ENCODE results near the gene WFDC9. TPM values are rescaled to one million over a fixed set of nuclear protein-coding genes. Genes with fewer than 3 reads are reported as not detected.
"Not testable (repeated sequence)": the region's sequence is repeated elsewhere in the genome, so short reads cannot be mapped to it uniquely, and the experiment has no call there.

The WFDC9 gene
- total RNA-seq, 5 donors from 2014 or later (not counting 1 experiment from before 2014, with no cell fraction given): not detected

GRCh38 chr20:45647441-45648050 lies 16.5 kb upstream of the WFDC9 start:
- ATAC-seq (replicated peaks in 1 of 4): no peak
- peaks cover 10 to 21% of the 10 kb centered on the region in 2 donors for H3K27me3 Mint-ChIP-seq

GRCh38 chr20:45646875-45647274 lies 15.8 kb upstream of the WFDC9 start:
- no peaks in the 10 kb centered on the region for H3K4me1 Mint-ChIP-seq
- H3K36me3 Mint-ChIP-seq: no peaks in the 10 kb centered on the region
- ChIA-PET CTCF (no interaction called here), POLR2A (no interaction called here)
- H3K4me3 ChIP-seq (ENCODE audit: control insufficient read depth in 1 of 2, extremely low read depth in 1 of 2, low read length in 1 of 2): no peak overlapping the region
- H3K36me3 ChIP-seq (ENCODE audit: control insufficient read depth in 2 of 2, extremely low read depth in 1 of 2, insufficient read depth in 1 of 2, low read length in 1 of 2): no peaks in the 10 kb centered on the region
- DNase-seq: no peak
- H3K4me1 ChIP-seq (ENCODE audit: control insufficient read depth in 1 of 2, extremely low read depth in 1 of 2, insufficient read depth in 2 of 2, low read length in 2 of 2): no peaks in the 10 kb centered on the region
- no peak for ATAC-seq (replicated peaks in 1 of 4)
- no peaks in the 10 kb centered on the region for H3K9me3 Mint-ChIP-seq
- H3K4me3 Mint-ChIP-seq: no peak overlapping the region
- WGBS (ENCODE audit: insufficient coverage): 100% methylated on average over 1 of the region's 3 CpGs
- no peak overlapping the region for H3K27ac ChIP-seq (ENCODE audit: low read length)
- H3K9me3 ChIP-seq: no peaks in the 10 kb centered on the region
- H3K27ac Mint-ChIP-seq: no peak overlapping the region
- peaks cover 0 to 8% of the 10 kb centered on the region in 2 experiments for H3K27me3 ChIP-seq (replicated peaks in 1 of 2; ENCODE audit: control insufficient read depth in 2 of 2, extremely low read depth in 1 of 2, insufficient read depth in 2 of 2, low read length in 1 of 2)
- peaks cover 10 to 19% of the 10 kb centered on the region in 2 donors for H3K27me3 Mint-ChIP-seq

More at GRCh38 chr20:45647441-45648050, 16.5 kb upstream of the WFDC9 start:
- Histone ChIP-seq H3K27ac (ENCODE audit: low read length) (no peak overlapping the region), H3K36me3 (ENCODE audit: control insufficient read depth in 2 of 2, extremely low read depth in 1 of 2, insufficient read depth in 1 of 2, low read length in 1 of 2) (no peaks in the 10 kb centered on the region), H3K4me3 (ENCODE audit: control insufficient read depth in 1 of 2, extremely low read depth in 1 of 2, low read length in 1 of 2) (no peak overlapping the region), H3K4me1 (ENCODE audit: control insufficient read depth in 1 of 2, extremely low read depth in 1 of 2, insufficient read depth in 2 of 2, low read length in 2 of 2) (no peaks in the 10 kb centered on the region), H3K27me3 (replicated peaks in 1 of 2; ENCODE audit: control insufficient read depth in 2 of 2, extremely low read depth in 1 of 2, insufficient read depth in 2 of 2, low read length in 1 of 2) (peaks cover 0 to 8% of the 10 kb centered on the region in 2 experiments), H3K9me3 (no peaks in the 10 kb centered on the region)
- Mint-ChIP-seq H3K9me3 (no peaks in the 10 kb centered on the region), H3K36me3 (no peaks in the 10 kb centered on the region), H3K4me1 (no peaks in the 10 kb centered on the region), H3K27ac (no peak overlapping the region), H3K4me3 (no peak overlapping the region)
- 60% methylated on average over 1 of the region's 1 CpG for WGBS (ENCODE audit: insufficient coverage)
- DNase-seq: no peak
- ChIA-PET POLR2A (no interaction called here), CTCF (no interaction called here)

GRCh38 chr20:45645869-45646268 lies 14.8 kb upstream of the WFDC9 start:
- WGBS (ENCODE audit: insufficient coverage): 92% methylated on average over 10 of the region's 28 CpGs
- H3K27me3 ChIP-seq (replicated peaks in 1 of 2; ENCODE audit: control insufficient read depth in 2 of 2, extremely low read depth in 1 of 2, insufficient read depth in 2 of 2, low read length in 1 of 2); H3K27ac Mint-ChIP-seq; H3K4me3 Mint-ChIP-seq; ATAC-seq (replicated peaks in 1 of 4); DNase-seq; H3K36me3 ChIP-seq (ENCODE audit: control insufficient read depth in 2 of 2, extremely low read depth in 1 of 2, insufficient read depth in 1 of 2, low read length in 1 of 2); H3K4me3 ChIP-seq (ENCODE audit: control insufficient read depth in 1 of 2, extremely low read depth in 1 of 2, low read length in 1 of 2); H3K9me3 ChIP-seq; POLR2A ChIA-PET; H3K4me1 Mint-ChIP-seq; H3K9me3 Mint-ChIP-seq; CTCF ChIA-PET; H3K4me1 ChIP-seq (ENCODE audit: control insufficient read depth in 1 of 2, extremely low read depth in 1 of 2, insufficient read depth in 2 of 2, low read length in 2 of 2); H3K36me3 Mint-ChIP-seq; H3K27ac ChIP-seq (ENCODE audit: low read length): not testable (repeated sequence)
- H3K27me3 Mint-ChIP-seq: peaks cover 11 to 16% of the 10 kb centered on the region in 2 donors

DNA sequence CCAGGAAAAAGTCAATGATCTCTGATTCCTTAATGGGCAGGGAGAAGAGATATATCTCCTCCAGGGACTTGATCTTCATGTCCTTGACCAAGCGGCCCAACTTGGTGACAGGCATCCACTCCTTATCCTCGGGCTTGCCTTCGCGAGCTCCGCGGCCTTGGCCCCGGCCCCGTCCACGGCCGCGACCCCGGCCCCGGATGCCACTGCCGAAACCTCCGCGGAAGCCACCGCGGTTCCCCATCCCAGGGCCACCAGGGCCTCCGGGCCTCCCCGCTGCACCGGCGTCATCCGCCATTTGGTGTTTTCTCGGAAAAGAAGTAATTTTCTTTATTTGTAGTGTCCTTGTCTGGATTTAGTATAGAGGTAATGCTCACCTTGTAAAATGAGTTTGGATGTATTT lies 10.0 kb upstream of the WFDC9 start:
- H3K36me3 Mint-ChIP-seq; ATAC-seq (replicated peaks in 1 of 4); POLR2A ChIA-PET; H3K4me1 ChIP-seq (ENCODE audit: control insufficient read depth in 1 of 2, extremely low read depth in 1 of 2, insufficient read depth in 2 of 2, low read length in 2 of 2); H3K27me3 ChIP-seq (replicated peaks in 1 of 2; ENCODE audit: control insufficient read depth in 2 of 2, extremely low read depth in 1 of 2, insufficient read depth in 2 of 2, low read length in 1 of 2); H3K4me1 Mint-ChIP-seq; H3K9me3 Mint-ChIP-seq; H3K36me3 ChIP-seq (ENCODE audit: control insufficient read depth in 2 of 2, extremely low read depth in 1 of 2, insufficient read depth in 1 of 2, low read length in 1 of 2); H3K9me3 ChIP-seq; CTCF ChIA-PET; H3K4me3 Mint-ChIP-seq; DNase-seq; H3K4me3 ChIP-seq (ENCODE audit: control insufficient read depth in 1 of 2, extremely low read depth in 1 of 2, low read length in 1 of 2); H3K27ac ChIP-seq (ENCODE audit: low read length); H3K27ac Mint-ChIP-seq: not testable (repeated sequence)
- WGBS (ENCODE audit: insufficient coverage): 100% methylated on average over 11 of the region's 24 CpGs
- H3K27me3 Mint-ChIP-seq: peaks cover 17 to 21% of the 10 kb centered on the region in 2 donors

DNA sequence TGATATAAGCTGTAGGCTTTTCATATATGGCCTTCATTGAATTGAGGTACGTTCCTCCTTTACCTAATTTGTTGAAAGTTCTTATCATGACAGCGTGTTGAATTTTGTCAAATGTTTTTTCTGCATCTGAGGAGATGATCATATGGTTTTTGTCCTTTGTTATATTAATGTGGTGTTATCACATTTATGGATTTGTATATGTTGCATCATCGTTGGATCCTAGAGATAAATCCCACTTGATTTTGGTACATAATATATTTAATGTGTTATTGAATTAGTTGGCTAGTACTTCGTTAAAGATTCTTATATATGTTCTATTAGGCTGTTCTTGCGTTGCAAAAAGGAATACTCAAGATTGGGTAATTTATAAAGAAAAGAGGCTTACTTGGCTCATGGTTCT lies 8.6 kb upstream of the WFDC9 start:
- ChIA-PET POLR2A (no interaction called here), CTCF (interaction anchor here in 1 of 2 donors (0.9 kb wide), 1 partner anchor 86 kb away, joined by 8 read pairs; no protein-coding TSS in a partner anchor)
- H3K4me3 ChIP-seq (ENCODE audit: control insufficient read depth in 1 of 2, extremely low read depth in 1 of 2, low read length in 1 of 2): no peak overlapping the region
- DNase-seq (no peak), ATAC-seq (replicated peaks in 1 of 4) (no peak)
- no peaks in the 10 kb centered on the region for H3K9me3 ChIP-seq
- no peaks in the 10 kb centered on the region for H3K36me3 Mint-ChIP-seq
- no CpG with 5 or more reads among the region's 5 CpGs for WGBS (ENCODE audit: insufficient coverage)
- no peaks in the 10 kb centered on the region for H3K36me3 ChIP-seq (ENCODE audit: control insufficient read depth in 2 of 2, extremely low read depth in 1 of 2, insufficient read depth in 1 of 2, low read length in 1 of 2)
- no peaks in the 10 kb centered on the region for H3K9me3 Mint-ChIP-seq
- H3K27ac ChIP-seq (ENCODE audit: low read length): no peak overlapping the region
- no peaks in the 10 kb centered on the region for H3K4me1 Mint-ChIP-seq
- H3K27me3 ChIP-seq (replicated peaks in 1 of 2; ENCODE audit: control insufficient read depth in 2 of 2, extremely low read depth in 1 of 2, insufficient read depth in 2 of 2, low read length in 1 of 2): peaks cover 0 to 2% of the 10 kb centered on the region in 2 experiments
- peaks cover 16 to 20% of the 10 kb centered on the region in 2 donors for H3K27me3 Mint-ChIP-seq
- no peak overlapping the region for H3K4me3 Mint-ChIP-seq
- no peak overlapping the region for H3K27ac Mint-ChIP-seq
- no peaks in the 10 kb centered on the region for H3K4me1 ChIP-seq (ENCODE audit: control insufficient read depth in 1 of 2, extremely low read depth in 1 of 2, insufficient read depth in 2 of 2, low read length in 2 of 2)

DNA sequence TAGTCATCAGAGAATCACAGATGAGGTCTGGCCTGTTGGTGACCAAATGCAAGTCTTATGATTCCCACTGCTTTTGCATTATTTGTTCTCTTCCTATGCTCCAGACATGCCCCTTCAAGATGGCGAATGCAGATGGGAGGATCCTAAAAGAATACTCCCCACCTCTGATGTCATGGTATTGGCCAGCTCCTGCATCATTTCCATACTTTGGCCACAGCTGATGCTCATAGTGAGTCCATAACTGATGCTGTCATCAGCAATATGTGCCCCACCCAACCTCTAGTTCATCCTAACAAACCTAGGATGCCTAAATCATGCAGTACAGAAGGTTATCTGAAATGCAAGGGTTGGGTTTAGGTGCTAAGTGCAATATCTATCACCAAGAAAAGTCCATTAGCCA lies 5.4 kb upstream of the WFDC9 start:
- CTCF ChIA-PET: no interaction called here

GRCh38 chr20:45630371-45630770 lies 713 bp downstream of the WFDC9 start:
- Histone ChIP-seq H3K27ac (ENCODE audit: low read length) (no peak overlapping the region), H3K9me3 (no peaks in the 10 kb centered on the region), H3K36me3 (ENCODE audit: control insufficient read depth in 2 of 2, extremely low read depth in 1 of 2, insufficient read depth in 1 of 2, low read length in 1 of 2) (no peaks in the 10 kb centered on the region), H3K4me1 (ENCODE audit: control insufficient read depth in 1 of 2, extremely low read depth in 1 of 2, insufficient read depth in 2 of 2, low read length in 2 of 2) (peaks cover 0 to 3% of the 10 kb centered on the region in 2 experiments), H3K4me3 (ENCODE audit: control insufficient read depth in 1 of 2, extremely low read depth in 1 of 2, low read length in 1 of 2) (no peak overlapping the region), H3K27me3 (replicated peaks in 1 of 2; ENCODE audit: control insufficient read depth in 2 of 2, extremely low read depth in 1 of 2, insufficient read depth in 2 of 2, low read length in 1 of 2) (peaks cover 2 to 15% of the 10 kb centered on the region in 2 experiments)
- DNase-seq: no peak
- CTCF ChIA-PET: no interaction called here
- POLR2A ChIA-PET: no interaction called here
- H3K27ac Mint-ChIP-seq: no peak overlapping the region
- H3K4me3 Mint-ChIP-seq: no peak overlapping the region
- no peaks in the 10 kb centered on the region for H3K36me3 Mint-ChIP-seq
- H3K4me1 Mint-ChIP-seq: peaks cover 3 to 5% (median 3%) of the 10 kb centered on the region in 3 donors
- peaks cover 41 to 50% of the 10 kb centered on the region in 2 donors for H3K27me3 Mint-ChIP-seq
- ATAC-seq (replicated peaks in 1 of 4): no peak
- no peaks in the 10 kb centered on the region for H3K9me3 Mint-ChIP-seq

More for the DNA sequence above, 5.4 kb upstream of the WFDC9 start:
- ATAC-seq (replicated peaks in 1 of 4): no peak
- no peaks in the 10 kb centered on the region for H3K4me1 Mint-ChIP-seq
- H3K36me3 Mint-ChIP-seq: no peaks in the 10 kb centered on the region
- H3K9me3 Mint-ChIP-seq: no peaks in the 10 kb centered on the region
- POLR2A ChIA-PET: no interaction called here
- peaks cover 23 to 25% of the 10 kb centered on the region in 2 donors for H3K27me3 Mint-ChIP-seq
- H3K27ac ChIP-seq (ENCODE audit: low read length): no peak overlapping the region
- no peaks in the 10 kb centered on the region for H3K4me1 ChIP-seq (ENCODE audit: control insufficient read depth in 1 of 2, extremely low read depth in 1 of 2, insufficient read depth in 2 of 2, low read length in 2 of 2)
- no peak for DNase-seq
- no peak overlapping the region for H3K4me3 Mint-ChIP-seq
- no CpG with 5 or more reads among the region's 1 CpG for WGBS (ENCODE audit: insufficient coverage)
- H3K36me3 ChIP-seq (ENCODE audit: control insufficient read depth in 2 of 2, extremely low read depth in 1 of 2, insufficient read depth in 1 of 2, low read length in 1 of 2): no peaks in the 10 kb centered on the region
- no peaks in the 10 kb centered on the region for H3K9me3 ChIP-seq
- no peak overlapping the region for H3K27ac Mint-ChIP-seq
- no peak overlapping the region for H3K4me3 ChIP-seq (ENCODE audit: control insufficient read depth in 1 of 2, extremely low read depth in 1 of 2, low read length in 1 of 2)
- H3K27me3 ChIP-seq (replicated peaks in 1 of 2; ENCODE audit: control insufficient read depth in 2 of 2, extremely low read depth in 1 of 2, insufficient read depth in 2 of 2, low read length in 1 of 2): peaks cover 0 to 2% of the 10 kb centered on the region in 2 experiments

All from T-cell (primary cell).